ENCODE data around the gene POM121L2. TPM values are rescaled to one million over a fixed set of nuclear protein-coding genes. Genes with fewer than 3 reads are reported as not detected.
A peak's percentile ranks its signal among the peaks of the same experiment; 100 is the strongest.

POM121L2 gene
- total RNA-seq, 2 experiments from 2014 or later, result not detected

DNA sequence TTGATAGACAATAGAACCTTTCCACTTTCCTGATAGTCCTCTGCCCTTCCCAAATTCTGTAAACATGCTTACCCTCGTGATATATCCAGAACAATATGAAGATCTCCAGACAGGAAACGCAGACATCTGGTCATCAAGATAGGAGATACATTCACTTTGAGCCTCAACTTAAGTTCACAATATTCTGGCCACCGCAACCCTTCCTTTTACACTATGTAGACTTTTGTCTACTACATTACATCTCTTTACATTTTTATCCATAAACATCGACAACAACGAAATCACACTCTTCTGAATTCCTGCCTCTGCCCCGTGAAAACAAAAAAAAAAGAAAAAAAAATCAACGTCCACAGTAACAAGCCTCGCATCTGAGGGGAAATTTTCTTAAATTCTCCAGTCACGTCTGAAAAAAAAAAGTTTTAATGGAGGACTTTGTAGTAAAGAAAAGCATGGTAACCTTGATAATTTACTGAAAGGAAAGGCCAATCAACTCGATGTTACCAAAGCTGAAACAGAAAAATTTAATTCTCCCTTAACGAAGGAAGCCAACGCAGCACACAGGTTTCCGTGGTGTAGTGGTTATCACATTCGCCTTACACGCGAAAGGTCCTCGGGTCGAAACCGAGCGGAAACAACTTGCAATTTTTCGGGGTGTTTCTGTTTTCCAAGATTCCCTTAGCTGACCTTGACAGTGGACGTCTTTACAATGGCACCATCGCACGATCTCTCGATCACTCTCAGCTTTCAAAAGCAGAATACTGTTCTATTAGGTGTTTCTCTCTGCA is 21.8 kb downstream of the POM121L2 start:
- POLR2A ChIA-PET, result no interaction called here
- peaks cover 18% of the 10 kb centered on the region for H3K36me3 Mint-ChIP-seq (ENCODE audit: low read depth)
- peaks cover 19% of the 10 kb centered on the region for H3K9me3 Mint-ChIP-seq (ENCODE audit: insufficient read depth)
- peaks cover 77% of the 10 kb centered on the region for H3K27me3 Mint-ChIP-seq (ENCODE audit: low read depth)
- no peak for DNase-seq
- H3K4me3 Mint-ChIP-seq, result peak overlapping the region; percentile 38
- ATAC-seq, result no peak
- CTCF ChIA-PET, result interaction anchor here (1.0 kb wide), 1 partner anchor 16 kb away, joined by 3 read pairs; no protein-coding TSS in a partner anchor
- H3K27ac Mint-ChIP-seq, result no peak overlapping the region
- peaks cover 22% of the 10 kb centered on the region for H3K4me1 Mint-ChIP-seq (ENCODE audit: low read depth)

GRCh38 chr6:27288136-27289044 is 23.7 kb downstream of the POM121L2 start:
- peaks cover 26% of the 10 kb centered on the region for H3K4me1 Mint-ChIP-seq (ENCODE audit: low read depth)
- peaks cover 24% of the 10 kb centered on the region for H3K36me3 Mint-ChIP-seq (ENCODE audit: low read depth)
- CTCF ChIA-PET, result no interaction called here

GRCh38 chr6:27287751-27288135 is 24.3 kb downstream of the POM121L2 start:
- ATAC-seq, result no peak
- CTCF ChIA-PET, result no interaction called here
- POLR2A ChIA-PET, result no interaction called here
- H3K27ac Mint-ChIP-seq, result no peak overlapping the region
- H3K9me3 Mint-ChIP-seq (ENCODE audit: insufficient read depth), result peaks cover 32% of the 10 kb centered on the region
- H3K4me3 Mint-ChIP-seq, result no peak overlapping the region
- peaks cover 76% of the 10 kb centered on the region for H3K27me3 Mint-ChIP-seq (ENCODE audit: low read depth)
- H3K4me1 Mint-ChIP-seq (ENCODE audit: low read depth), result peaks cover 28% of the 10 kb centered on the region
- H3K36me3 Mint-ChIP-seq (ENCODE audit: low read depth), result peaks cover 30% of the 10 kb centered on the region
- DNase-seq, result no peak

More at GRCh38 chr6:27288136-27289044, 23.7 kb downstream of the POM121L2 start:
- Mint-ChIP-seq H3K9me3 (ENCODE audit: insufficient read depth) (peaks cover 27% of the 10 kb centered on the region), H3K4me3 (no peak overlapping the region), H3K27ac (no peak overlapping the region), H3K27me3 (ENCODE audit: low read depth) (peaks cover 74% of the 10 kb centered on the region)
- no peak for DNase-seq
- ATAC-seq, result no peak
- POLR2A ChIA-PET, result no interaction called here

DNA sequence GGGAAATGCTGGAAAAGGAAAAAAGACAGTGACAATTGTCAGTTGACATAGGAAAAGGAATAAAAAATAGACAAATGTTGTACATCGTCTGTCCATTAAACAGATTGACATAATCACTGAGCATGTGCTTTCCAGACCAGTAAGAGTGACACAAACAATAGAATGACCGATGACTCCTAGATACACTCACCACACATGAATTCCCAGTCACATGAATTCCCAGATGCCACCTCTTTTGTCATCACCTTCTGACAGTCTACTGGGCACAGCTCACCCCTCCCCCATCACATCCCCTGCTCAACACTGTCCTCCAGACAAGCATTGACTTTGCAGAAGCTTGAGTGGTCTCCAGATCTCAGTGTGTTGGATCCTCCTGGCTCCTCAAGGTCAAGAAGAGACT is 25.9 kb downstream of the POM121L2 start:
- ATAC-seq (no peak), DNase-seq (no peak)
- Mint-ChIP-seq H3K4me1 (ENCODE audit: low read depth) (peaks cover 28% of the 10 kb centered on the region), H3K27me3 (ENCODE audit: low read depth) (peaks cover 74% of the 10 kb centered on the region), H3K36me3 (ENCODE audit: low read depth) (peaks cover 29% of the 10 kb centered on the region), H3K9me3 (ENCODE audit: insufficient read depth) (peaks cover 31% of the 10 kb centered on the region), H3K4me3 (no peak overlapping the region), H3K27ac (no peak overlapping the region)
- CTCF ChIA-PET, result no interaction called here
- POLR2A ChIA-PET, result no interaction called here

- ChIA-PET POLR2A (no interaction called here), CTCF (interaction anchor here (0.9 kb wide), 1 partner anchor 13 kb away, joined by 3 read pairs; no protein-coding TSS in a partner anchor)
- ATAC-seq, result no peak
- Mint-ChIP-seq H3K27me3 (ENCODE audit: low read depth) (peaks cover 64% of the 10 kb centered on the region), H3K4me3 (peak overlapping the region; percentile 37), H3K36me3 (ENCODE audit: low read depth) (peaks cover 18% of the 10 kb centered on the region), H3K4me1 (ENCODE audit: low read depth) (peaks cover 27% of the 10 kb centered on the region), H3K27ac (peak overlapping the region; percentile 44), H3K9me3 (ENCODE audit: insufficient read depth) (peaks cover 19% of the 10 kb centered on the region)
- no peak for DNase-seq
These were observed 28.8 kb downstream of the POM121L2 start for GRCh38 chr6:27283279-27283678.

DNA sequence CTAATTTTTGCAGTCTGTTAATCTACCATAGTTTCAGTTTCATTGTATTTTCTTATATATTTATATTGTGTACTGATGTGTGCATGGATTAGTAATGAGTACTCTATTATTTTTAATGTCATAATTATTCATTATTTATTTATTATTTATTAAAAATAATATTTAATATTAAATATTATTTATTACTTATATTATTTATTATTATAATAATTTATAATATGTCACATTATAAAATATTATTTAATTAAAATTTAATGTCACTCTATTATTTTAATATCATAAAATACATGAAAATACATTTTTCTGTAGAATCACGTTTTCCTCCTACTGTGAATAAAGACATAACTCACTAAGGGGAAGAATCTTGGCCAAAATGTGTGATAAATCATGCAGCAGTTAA is 30.5 kb downstream of the POM121L2 start:
- ChIA-PET POLR2A (no interaction called here), CTCF (no interaction called here)
- H3K4me3 Mint-ChIP-seq, result no peak overlapping the region
- no peak for ATAC-seq
- no peak overlapping the region for H3K27ac Mint-ChIP-seq
- H3K9me3 Mint-ChIP-seq (ENCODE audit: insufficient read depth), result peaks cover 19% of the 10 kb centered on the region
- H3K4me1 Mint-ChIP-seq (ENCODE audit: low read depth), result peaks cover 20% of the 10 kb centered on the region
- peaks cover 18% of the 10 kb centered on the region for H3K36me3 Mint-ChIP-seq (ENCODE audit: low read depth)
- DNase-seq, result no peak
- peaks cover 64% of the 10 kb centered on the region for H3K27me3 Mint-ChIP-seq (ENCODE audit: low read depth)

DNA sequence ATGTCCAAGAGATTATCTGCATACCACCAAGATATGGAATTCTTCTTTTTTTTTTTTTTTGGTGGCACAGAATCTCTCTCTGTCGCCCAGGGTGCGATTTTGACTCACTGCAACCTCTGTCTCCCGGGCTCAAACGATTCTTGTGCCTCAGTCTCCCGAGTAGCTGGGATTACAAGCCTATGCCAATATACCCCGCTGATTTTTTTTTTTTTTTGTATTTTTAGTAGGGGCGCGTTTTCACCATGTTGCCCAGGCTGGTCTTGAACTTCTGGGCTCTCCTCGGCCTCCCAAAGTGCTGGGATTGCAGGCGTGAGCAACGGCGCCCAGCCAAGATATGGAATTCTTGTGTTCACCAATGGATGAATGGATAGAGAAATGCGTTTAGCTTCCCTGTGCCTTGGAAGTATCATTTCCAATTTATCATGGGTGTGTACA is 31.0 kb downstream of the POM121L2 start:
- peaks cover 18% of the 10 kb centered on the region for H3K36me3 Mint-ChIP-seq (ENCODE audit: low read depth)
- CTCF ChIA-PET, result no interaction called here
- POLR2A ChIA-PET, result no interaction called here
- peaks cover 16% of the 10 kb centered on the region for H3K9me3 Mint-ChIP-seq (ENCODE audit: insufficient read depth)
- peaks cover 20% of the 10 kb centered on the region for H3K4me1 Mint-ChIP-seq (ENCODE audit: low read depth)
- no peak overlapping the region for H3K27ac Mint-ChIP-seq
- H3K4me3 Mint-ChIP-seq, result no peak overlapping the region
- ATAC-seq (no peak), DNase-seq (no peak)
- peaks cover 62% of the 10 kb centered on the region for H3K27me3 Mint-ChIP-seq (ENCODE audit: low read depth)

- POLR2A ChIA-PET, result no interaction called here
- Mint-ChIP-seq H3K36me3 (ENCODE audit: low read depth) (peaks cover 18% of the 10 kb centered on the region), H3K9me3 (ENCODE audit: insufficient read depth) (peaks cover 16% of the 10 kb centered on the region), H3K27ac (no peak overlapping the region), H3K4me1 (ENCODE audit: low read depth) (peaks cover 20% of the 10 kb centered on the region), H3K27me3 (ENCODE audit: low read depth) (peaks cover 62% of the 10 kb centered on the region), H3K4me3 (peak overlapping the region; percentile 63)
- CTCF ChIA-PET, result no interaction called here
- no peak for ATAC-seq
- DNase-seq, result no peak
These were observed 31.5 kb downstream of the POM121L2 start for GRCh38 chr6:27280540-27281000.

DNA sequence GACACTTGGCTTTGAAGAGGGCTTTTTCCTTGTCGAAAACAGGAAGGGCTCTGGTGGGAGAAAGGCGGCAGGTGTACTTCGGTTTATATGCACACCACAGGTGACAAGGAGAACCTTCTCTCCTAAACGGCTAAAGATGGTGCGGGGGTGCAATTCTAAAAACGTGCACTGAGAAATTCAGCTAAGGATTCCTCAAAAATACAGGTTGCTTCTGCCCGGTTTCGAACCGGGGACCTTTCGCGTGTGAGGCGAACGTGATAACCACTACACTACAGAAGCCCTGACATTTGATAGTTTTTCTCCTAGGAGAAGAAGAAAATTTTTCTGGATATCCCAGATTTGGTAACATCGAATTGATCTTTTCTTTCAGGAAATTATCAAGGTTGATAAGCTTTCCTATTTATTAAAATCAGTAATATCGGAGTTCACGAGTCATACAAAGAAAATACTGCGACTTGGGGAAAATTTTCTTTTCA is 32.0 kb downstream of the POM121L2 start:
- peak overlapping the region; percentile 63 for H3K4me3 Mint-ChIP-seq
- peaks cover 16% of the 10 kb centered on the region for H3K9me3 Mint-ChIP-seq (ENCODE audit: insufficient read depth)
- ChIA-PET CTCF (no interaction called here), POLR2A (no interaction called here)
- ATAC-seq, result no peak
- H3K36me3 Mint-ChIP-seq (ENCODE audit: low read depth), result peaks cover 18% of the 10 kb centered on the region
- H3K4me1 Mint-ChIP-seq (ENCODE audit: low read depth), result peaks cover 20% of the 10 kb centered on the region
- H3K27ac Mint-ChIP-seq, result peak overlapping the region; percentile 43
- peaks cover 59% of the 10 kb centered on the region for H3K27me3 Mint-ChIP-seq (ENCODE audit: low read depth)
- peak; percentile 42 for DNase-seq

DNA sequence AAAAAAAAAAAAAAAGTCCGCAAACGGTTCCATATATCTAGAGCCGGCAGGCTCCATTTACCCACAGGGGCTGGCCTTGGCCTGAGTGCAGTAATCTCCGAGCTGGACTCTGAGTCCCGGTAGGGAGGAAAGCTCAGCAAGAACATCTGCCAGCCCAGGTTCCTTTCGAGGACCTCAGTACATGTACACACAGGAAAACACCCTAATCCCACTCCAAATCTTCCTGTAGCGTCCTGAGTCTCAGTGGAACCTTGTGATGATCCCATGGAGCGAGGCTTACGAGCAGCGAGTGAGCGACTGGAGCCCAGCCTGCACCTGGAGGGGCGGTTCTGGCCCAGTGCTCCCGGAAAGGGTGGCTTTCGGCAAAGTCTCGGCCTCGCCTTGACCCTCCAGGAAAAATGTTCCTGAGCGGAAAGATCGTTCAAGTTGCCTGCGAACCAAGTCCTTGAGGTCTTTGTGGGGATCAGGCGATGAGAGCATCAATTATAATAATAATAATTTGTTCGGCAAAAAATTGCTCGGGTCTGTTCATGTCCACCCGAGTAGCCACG is 32.5 kb downstream of the POM121L2 start:
- no peak for ATAC-seq
- Mint-ChIP-seq H3K27ac (peak overlapping the region; percentile 30), H3K4me3 (peak overlapping the region; percentile 63), H3K36me3 (ENCODE audit: low read depth) (peaks cover 14% of the 10 kb centered on the region), H3K27me3 (ENCODE audit: low read depth) (peaks cover 57% of the 10 kb centered on the region), H3K9me3 (ENCODE audit: insufficient read depth) (peaks cover 11% of the 10 kb centered on the region), H3K4me1 (ENCODE audit: low read depth) (peaks cover 20% of the 10 kb centered on the region)
- ChIA-PET CTCF (interaction anchor here (1.0 kb wide), 1 partner anchor 19 kb away, joined by 4 read pairs; no protein-coding TSS in a partner anchor), POLR2A (no interaction called here)
- no peak for DNase-seq

DNA sequence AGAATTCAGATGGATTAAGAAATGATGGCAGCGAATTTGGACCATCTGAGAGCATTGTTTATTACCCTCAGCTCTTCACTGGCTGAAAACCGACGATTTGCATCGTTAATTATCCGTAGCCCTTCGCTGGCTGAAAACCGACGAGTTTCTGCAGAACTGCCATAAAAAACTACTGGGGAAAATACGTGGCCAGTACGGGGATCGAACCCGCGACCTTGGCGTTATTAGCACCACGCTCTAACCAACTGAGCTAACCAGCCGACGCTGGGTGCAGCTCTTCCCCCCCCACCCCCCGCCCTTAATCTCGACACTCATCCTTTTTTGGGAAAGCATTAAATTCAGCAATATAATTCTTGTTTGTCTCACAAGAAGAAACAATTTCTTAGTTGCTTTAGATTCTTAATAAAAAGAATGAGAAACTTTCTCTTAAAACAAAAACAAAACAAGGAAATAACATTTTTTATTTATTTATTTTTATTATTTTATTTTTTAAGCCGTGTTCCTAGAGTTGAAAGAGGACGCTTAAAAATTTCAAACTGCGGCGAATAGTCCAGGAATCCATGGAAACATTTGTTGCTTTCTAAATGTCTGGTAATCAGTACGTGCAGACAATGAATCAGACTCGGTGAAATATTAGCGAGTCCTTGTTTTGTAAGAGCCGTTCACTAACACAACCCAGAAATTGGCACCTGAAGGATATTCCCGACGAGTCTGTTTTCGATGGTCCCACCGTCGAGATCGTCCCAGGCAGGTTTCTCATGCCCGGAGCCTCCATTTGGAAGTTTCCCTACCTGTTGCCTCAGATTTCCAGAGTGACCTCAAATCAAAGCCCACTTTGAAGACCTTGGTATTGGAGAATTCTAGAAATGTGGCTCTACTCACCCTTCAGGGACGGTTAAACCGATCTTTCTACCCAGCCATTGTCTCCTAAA is 36.8 kb downstream of the POM121L2 start:
- POLR2A ChIA-PET, result interaction anchor here (0.6 kb wide), 1 partner anchor 1152 kb away, joined by 3 read pairs; a partner anchor contains a TSS
- ATAC-seq (no peak), DNase-seq (no peak)
- Mint-ChIP-seq H3K27me3 (ENCODE audit: low read depth) (peaks cover 50% of the 10 kb centered on the region), H3K4me1 (ENCODE audit: low read depth) (peaks cover 8% of the 10 kb centered on the region), H3K4me3 (no peak overlapping the region), H3K36me3 (ENCODE audit: low read depth) (peaks cover 1% of the 10 kb centered on the region), H3K9me3 (ENCODE audit: insufficient read depth) (no peaks in the 10 kb centered on the region), H3K27ac (no peak overlapping the region)
- CTCF ChIA-PET, result interaction anchor here (1.5 kb wide), 1 partner anchor 16 kb away, joined by 3 read pairs; no protein-coding TSS in a partner anchor
